Glutamatergic neuron (in vitro differentiated cells): ENCODE measurements around the gene ERP27. TPM values are rescaled to one million over a fixed set of nuclear protein-coding genes. Genes with fewer than 3 reads are reported as not detected.

Experiments used
- DNase-seq: peaks from one replicate; pipeline ENCODE4 v3.0.0; 2022
- H3K27ac Mint-ChIP-seq: one replicate; pipeline ENCODE4 v1.8.0; 2020; ENCODE audit warnings: mild to moderate bottlenecking, mixed read lengths, inconsistent platforms; ENCODE audit not compliant: unreplicated experiment
- H3K27me3 Mint-ChIP-seq: one replicate; pipeline ENCODE4 v1.8.0; 2020; ENCODE audit warnings: mild to moderate bottlenecking, moderate library complexity, mixed read lengths, inconsistent platforms; ENCODE audit not compliant: unreplicated experiment
- H3K36me3 Mint-ChIP-seq: one replicate; pipeline ENCODE4 v1.8.0; 2020; ENCODE audit warnings: mild to moderate bottlenecking, mixed read lengths, inconsistent platforms; ENCODE audit not compliant: unreplicated experiment
- H3K4me1 Mint-ChIP-seq: one replicate; pipeline ENCODE4 v1.8.0; 2020; ENCODE audit warnings: mild to moderate bottlenecking, low read depth, mixed read lengths, inconsistent platforms; ENCODE audit not compliant: unreplicated experiment
- H3K4me3 Mint-ChIP-seq: one replicate; pipeline ENCODE4 v1.8.0; 2020; ENCODE audit warnings: mild to moderate bottlenecking, mixed read lengths, inconsistent platforms; ENCODE audit not compliant: unreplicated experiment
- H3K9me3 Mint-ChIP-seq: one replicate; pipeline ENCODE4 v1.8.0; 2020; ENCODE audit warnings: mild to moderate bottlenecking, moderate library complexity, mixed read lengths, inconsistent platforms; ENCODE audit not compliant: unreplicated experiment
- total RNA-seq: library from RNA; stranded (reverse); fragmentation: NEBNext Ultra II Directional; extraction: Animal tissue kit (Norgen Biotek cat#: 25700); gene quantifications from one replicate; pipeline ENCODE4 v1.2.1, GENCODE V29; 2021; ENCODE audit not compliant: unreplicated experiment
- TF ChIP-seq, protein P1 (sequence below): fragments of 200-600 bp; sonication (generic); IDR thresholded peaks from one replicate; pipeline ENCODE4 v1.5.0; 2021; ENCODE audit not compliant: partially characterized antibody, unreplicated experiment

ERP27 gene
- total RNA-seq, 1 donor from 2014 or later = not detected

GRCh38 chr12:14959126-14959440 is 20.7 kb upstream of the ERP27 start:
- Mint-ChIP-seq H3K4me3 (no peak overlapping the region), H3K27ac (no peak overlapping the region), H3K4me1 (no peaks in the 10 kb centered on the region), H3K9me3 (no peaks in the 10 kb centered on the region), H3K27me3 (no peaks in the 10 kb centered on the region), H3K36me3 (no peaks in the 10 kb centered on the region)
- TF ChIP-seq, protein P1, sequence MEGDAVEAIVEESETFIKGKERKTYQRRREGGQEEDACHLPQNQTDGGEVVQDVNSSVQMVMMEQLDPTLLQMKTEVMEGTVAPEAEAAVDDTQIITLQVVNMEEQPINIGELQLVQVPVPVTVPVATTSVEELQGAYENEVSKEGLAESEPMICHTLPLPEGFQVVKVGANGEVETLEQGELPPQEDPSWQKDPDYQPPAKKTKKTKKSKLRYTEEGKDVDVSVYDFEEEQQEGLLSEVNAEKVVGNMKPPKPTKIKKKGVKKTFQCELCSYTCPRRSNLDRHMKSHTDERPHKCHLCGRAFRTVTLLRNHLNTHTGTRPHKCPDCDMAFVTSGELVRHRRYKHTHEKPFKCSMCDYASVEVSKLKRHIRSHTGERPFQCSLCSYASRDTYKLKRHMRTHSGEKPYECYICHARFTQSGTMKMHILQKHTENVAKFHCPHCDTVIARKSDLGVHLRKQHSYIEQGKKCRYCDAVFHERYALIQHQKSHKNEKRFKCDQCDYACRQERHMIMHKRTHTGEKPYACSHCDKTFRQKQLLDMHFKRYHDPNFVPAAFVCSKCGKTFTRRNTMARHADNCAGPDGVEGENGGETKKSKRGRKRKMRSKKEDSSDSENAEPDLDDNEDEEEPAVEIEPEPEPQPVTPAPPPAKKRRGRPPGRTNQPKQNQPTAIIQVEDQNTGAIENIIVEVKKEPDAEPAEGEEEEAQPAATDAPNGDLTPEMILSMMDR = no peak
- DNase-seq = no peak

DNA sequence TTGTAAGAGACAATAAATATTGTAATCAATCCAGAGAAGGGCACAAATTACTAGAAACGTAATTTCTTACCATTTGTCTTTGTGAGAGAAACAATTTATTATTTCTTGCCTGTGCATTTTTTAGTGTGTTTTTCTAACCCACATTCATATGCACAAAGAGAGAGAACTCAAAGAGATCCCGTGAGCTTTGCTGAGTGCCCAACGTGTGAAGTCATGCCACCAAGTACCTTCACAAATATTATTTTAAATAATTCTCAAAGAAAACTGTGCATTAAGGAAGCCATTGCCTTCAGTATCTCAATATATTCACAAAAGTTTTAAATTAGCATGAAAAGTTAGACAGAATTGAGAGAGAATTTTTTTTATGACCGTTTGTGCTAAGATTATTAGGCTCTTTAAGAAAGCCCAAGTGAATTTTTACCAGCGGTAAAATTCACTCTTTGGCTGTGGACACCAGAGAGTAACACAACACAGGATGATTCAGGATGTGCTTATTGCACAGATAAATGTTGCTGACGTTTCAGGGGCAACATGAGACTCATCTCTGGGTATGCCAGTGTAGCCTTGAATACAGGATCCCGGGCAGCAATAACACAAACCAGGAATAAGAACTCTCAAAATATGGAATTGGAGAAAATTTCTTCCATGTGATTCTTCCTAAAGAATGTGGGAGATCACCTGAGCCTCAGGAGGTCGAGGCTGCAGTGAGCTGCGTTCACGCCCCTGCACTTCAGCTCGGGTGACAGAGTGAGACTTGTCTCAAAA is 20.2 kb upstream of the ERP27 start:
- Mint-ChIP-seq H3K4me1 (no peaks in the 10 kb centered on the region), H3K9me3 (no peaks in the 10 kb centered on the region), H3K4me3 (no peak overlapping the region), H3K27ac (no peak overlapping the region), H3K36me3 (no peaks in the 10 kb centered on the region), H3K27me3 (no peaks in the 10 kb centered on the region)
- TF ChIP-seq, protein P1 = no peak
- DNase-seq = no peak

GRCh38 chr12:14957551-14958168 is 19.3 kb upstream of the ERP27 start:
- TF ChIP-seq, protein P1 = no peak
- H3K27me3 Mint-ChIP-seq = no peaks in the 10 kb centered on the region
- no peak overlapping the region for H3K4me3 Mint-ChIP-seq

GRCh38 chr12:14956905-14957304 is 18.6 kb upstream of the ERP27 start:
- no peaks in the 10 kb centered on the region for H3K9me3 Mint-ChIP-seq
- TF ChIP-seq, protein P1 = no peak
- no peak overlapping the region for H3K27ac Mint-ChIP-seq
- H3K4me1 Mint-ChIP-seq = no peaks in the 10 kb centered on the region
- no peaks in the 10 kb centered on the region for H3K36me3 Mint-ChIP-seq
- DNase-seq = no peak
- no peaks in the 10 kb centered on the region for H3K27me3 Mint-ChIP-seq
- no peak overlapping the region for H3K4me3 Mint-ChIP-seq

More at GRCh38 chr12:14957551-14958168, 19.3 kb upstream of the ERP27 start:
- Mint-ChIP-seq H3K27ac (no peak overlapping the region), H3K9me3 (no peaks in the 10 kb centered on the region), H3K4me1 (no peaks in the 10 kb centered on the region), H3K36me3 (no peaks in the 10 kb centered on the region)
- DNase-seq = no peak
